MCF 10A (cell line): ENCODE data around the gene FARSA. TPM values are rescaled to one million over a fixed set of nuclear protein-coding genes. Genes with fewer than 3 reads are reported as not detected.

Experiments used
- BruUV-seq: library from RNA; stranded (reverse); fragments of 400-500 nt; replicated peaks from 2 replicates; lab custom pipeline; 2021; lab: Mats Ljungman, UMichigan
- CTCF ChIA-PET: fragments of 300-600 bp; sonication (Branson Sonifier 250); formaldehyde crosslinking; extraction: SDS; loops from one replicate; lab custom pipeline; 2021; ENCODE audit warnings: antibody characterized with exemption, inconsistent platforms; lab: Yijun Ruan, JAX
- POLR2A ChIA-PET: fragments of 300-600, 350-650 bp; sonication (Branson Sonifier 250); formaldehyde crosslinking; extraction: SDS; loops from one replicate; lab custom pipeline; 2020; ENCODE audit warnings: antibody characterized with exemption, inconsistent platforms; lab: Yijun Ruan, JAX
- DNase-seq: peaks from one replicate; pipeline ENCODE4 v3.0.0-alpha.2; 2018; ENCODE audit not compliant: unreplicated experiment
- H3K27ac Mint-ChIP-seq: one replicate; pipeline ENCODE4 v1.8.0; 2022; ENCODE audit warnings: mild to moderate bottlenecking, low read depth, mixed read lengths; ENCODE audit not compliant: unreplicated experiment
- H3K27me3 Mint-ChIP-seq: one replicate; pipeline ENCODE4 v1.8.0; 2022; ENCODE audit warnings: mixed read lengths; ENCODE audit not compliant: insufficient read depth, unreplicated experiment
- H3K36me3 Mint-ChIP-seq: one replicate; pipeline ENCODE4 v1.8.0; 2022; ENCODE audit warnings: mild to moderate bottlenecking, moderate library complexity, mixed read lengths; ENCODE audit not compliant: insufficient read depth, unreplicated experiment
- H3K4me1 Mint-ChIP-seq: one replicate; pipeline ENCODE4 v1.8.0; 2022; ENCODE audit warnings: mixed read lengths; ENCODE audit not compliant: insufficient read depth, unreplicated experiment
- H3K4me3 Mint-ChIP-seq: one replicate; pipeline ENCODE4 v1.8.0; 2022; ENCODE audit warnings: mild to moderate bottlenecking, moderate library complexity, mixed read lengths; ENCODE audit not compliant: unreplicated experiment
- H3K9me3 Mint-ChIP-seq: one replicate; pipeline ENCODE4 v1.8.0; 2022; ENCODE audit warnings: mixed read lengths; ENCODE audit not compliant: unreplicated experiment
- intact Hi-C: fragments of 100-400 bp; cut with micrococcal nuclease; formaldehyde crosslinking; loops from 2 replicates; pipeline ENCODE4 v1.14.1; 2022
- total RNA-seq: library from RNA; stranded (reverse); gene quantifications from 2 replicates; pipeline ENCODE4 v1.2.3, GENCODE V29; 2022
- TF ChIP-seq, protein P1 (sequence below): fragments of 200-600 bp; IDR thresholded peaks from one replicate; pipeline ENCODE4 v1.8.0; 2022; ENCODE audit warnings: antibody characterized with exemption, mild to moderate bottlenecking; ENCODE audit not compliant: unreplicated experiment

Gene FARSA
- total RNA-seq, 1 experiment from 2014 or later = 107 TPM

DNA sequence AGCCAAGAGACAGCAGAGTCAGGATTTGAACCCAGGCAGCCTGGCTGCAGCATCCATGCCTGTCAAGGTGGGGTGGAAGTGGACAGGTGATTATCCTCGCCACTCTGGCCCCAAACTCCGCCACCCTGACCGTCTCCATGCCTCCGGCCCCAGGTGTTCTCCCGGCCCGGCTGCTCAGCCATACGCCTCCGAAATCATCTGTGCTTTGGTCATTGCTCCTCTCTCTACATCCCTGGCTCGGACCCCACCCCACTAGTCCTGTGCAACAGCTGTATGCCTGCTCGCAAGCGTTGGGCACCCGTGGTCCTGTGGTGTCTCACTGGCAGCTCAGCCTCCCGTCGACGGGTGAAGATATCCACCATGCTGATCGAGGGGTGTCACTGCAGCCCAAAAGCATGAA lies 39.7 kb upstream of the FARSA start:
- DNase-seq = no peak
- Mint-ChIP-seq H3K9me3 (no peaks in the 10 kb centered on the region), H3K27ac (no peak overlapping the region), H3K4me1 (peaks cover 6% of the 10 kb centered on the region), H3K36me3 (peaks cover 4% of the 10 kb centered on the region), H3K4me3 (no peak overlapping the region), H3K27me3 (no peaks in the 10 kb centered on the region)
- POLR2A ChIA-PET = no interaction called here
- TF ChIP-seq, protein P1, sequence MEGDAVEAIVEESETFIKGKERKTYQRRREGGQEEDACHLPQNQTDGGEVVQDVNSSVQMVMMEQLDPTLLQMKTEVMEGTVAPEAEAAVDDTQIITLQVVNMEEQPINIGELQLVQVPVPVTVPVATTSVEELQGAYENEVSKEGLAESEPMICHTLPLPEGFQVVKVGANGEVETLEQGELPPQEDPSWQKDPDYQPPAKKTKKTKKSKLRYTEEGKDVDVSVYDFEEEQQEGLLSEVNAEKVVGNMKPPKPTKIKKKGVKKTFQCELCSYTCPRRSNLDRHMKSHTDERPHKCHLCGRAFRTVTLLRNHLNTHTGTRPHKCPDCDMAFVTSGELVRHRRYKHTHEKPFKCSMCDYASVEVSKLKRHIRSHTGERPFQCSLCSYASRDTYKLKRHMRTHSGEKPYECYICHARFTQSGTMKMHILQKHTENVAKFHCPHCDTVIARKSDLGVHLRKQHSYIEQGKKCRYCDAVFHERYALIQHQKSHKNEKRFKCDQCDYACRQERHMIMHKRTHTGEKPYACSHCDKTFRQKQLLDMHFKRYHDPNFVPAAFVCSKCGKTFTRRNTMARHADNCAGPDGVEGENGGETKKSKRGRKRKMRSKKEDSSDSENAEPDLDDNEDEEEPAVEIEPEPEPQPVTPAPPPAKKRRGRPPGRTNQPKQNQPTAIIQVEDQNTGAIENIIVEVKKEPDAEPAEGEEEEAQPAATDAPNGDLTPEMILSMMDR = no peak
- no TSS peak for BruUV-seq
- intact Hi-C loops = no loop called here
- CTCF ChIA-PET = interaction anchor here (0.6 to 7.5 kb wide), 4 partner anchors 9 to 151 kb away, joined by 3 to 82 read pairs (median 12); no protein-coding TSS in a partner anchor

DNA sequence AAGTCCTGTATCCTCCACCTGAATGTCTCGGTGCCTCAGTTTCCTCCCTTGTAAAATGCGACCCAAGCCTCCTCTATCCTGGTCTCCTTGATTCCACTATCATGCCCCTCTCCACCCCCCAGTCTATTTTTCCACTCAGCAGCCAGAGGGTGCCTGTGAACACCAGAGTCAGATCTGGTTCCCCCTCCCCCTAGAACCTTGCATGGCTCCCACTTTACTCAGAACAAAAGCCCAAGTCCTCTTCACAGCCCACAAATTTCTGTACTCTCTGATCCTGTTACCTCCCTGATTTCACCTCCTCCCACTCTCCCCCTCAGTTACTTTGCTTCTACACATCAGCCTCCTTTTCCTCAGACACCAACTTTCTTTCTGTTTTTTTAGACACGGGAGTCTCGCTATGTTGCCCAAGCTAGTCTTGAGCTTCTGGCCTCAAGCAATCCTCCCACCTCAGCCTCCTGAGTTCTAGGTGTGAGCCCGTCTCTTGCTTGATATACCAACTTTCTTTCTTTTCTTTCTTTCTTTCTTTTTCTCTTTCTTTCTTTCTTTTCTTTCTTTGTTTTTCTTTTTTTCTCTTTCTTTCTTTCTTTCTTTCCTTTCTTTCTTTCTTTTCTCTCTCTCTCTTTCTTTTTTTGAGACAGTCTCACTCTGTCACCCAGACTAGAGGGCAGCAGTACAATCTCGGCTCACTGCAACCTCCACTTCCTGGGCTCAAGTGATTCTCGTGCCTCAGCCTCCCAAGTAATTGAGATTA lies 36.7 kb upstream of the FARSA start:
- Mint-ChIP-seq H3K4me1 (peaks cover under 1% of the 10 kb centered on the region), H3K9me3 (no peaks in the 10 kb centered on the region), H3K4me3 (no peak overlapping the region), H3K27me3 (no peaks in the 10 kb centered on the region), H3K36me3 (no peaks in the 10 kb centered on the region), H3K27ac (no peak overlapping the region)
- intact Hi-C loops = no loop called here
- TF ChIP-seq, protein P1 = no peak
- ChIA-PET POLR2A (no interaction called here), CTCF (interaction anchor here (0.7 to 3.4 kb wide), 3 partner anchors 7 to 165 kb away, joined by 3 to 18 read pairs (median 4); no protein-coding TSS in a partner anchor)
- no TSS peak for BruUV-seq
- DNase-seq = no peak

DNA sequence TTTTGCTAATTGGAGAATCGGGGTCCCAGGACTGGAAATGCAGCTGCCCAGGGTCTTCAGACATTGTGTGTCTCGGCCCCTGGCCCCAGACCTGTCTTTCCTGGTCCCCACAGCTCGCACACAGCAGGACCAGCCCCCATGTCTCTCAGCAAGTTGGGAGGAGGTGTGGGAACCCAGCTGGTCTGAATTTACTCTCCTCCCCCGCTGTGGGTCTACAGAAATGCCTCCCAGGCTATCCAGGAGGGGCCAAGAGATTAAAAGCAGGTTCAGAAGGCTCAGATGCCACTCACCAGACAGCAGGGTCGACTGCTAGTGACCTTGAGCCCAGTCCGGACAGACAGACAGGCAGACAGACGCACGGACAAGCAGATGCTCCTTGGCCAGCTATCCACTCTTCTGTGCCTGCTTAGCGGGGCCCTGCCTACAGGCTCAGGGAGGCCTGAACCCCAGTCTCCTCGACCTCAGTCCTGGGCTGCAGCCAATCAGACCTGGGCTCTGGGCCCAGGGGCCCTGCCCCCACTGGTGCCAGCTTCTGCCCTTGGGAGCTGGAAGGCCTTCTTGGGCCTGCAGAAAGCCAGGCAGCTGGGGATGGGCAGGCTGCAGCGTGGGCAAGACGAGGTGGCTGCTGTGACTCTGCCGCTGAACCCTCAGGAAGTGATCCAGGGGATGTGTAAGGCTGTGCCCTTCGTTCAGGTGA lies 35.9 kb upstream of the FARSA start, which contains the start of gene DAND5:
DAND5 (plus strand) TSS at position 285 of the 697 bp plus-strand sequence; CDS start at position 370, 85 bp downstream.
- CTCF ChIA-PET = interaction anchor here (0.7 to 3.4 kb wide), 4 partner anchors 8 to 164 kb away, joined by 3 to 18 read pairs (median 9); no protein-coding TSS in a partner anchor
- TF ChIP-seq, protein P1 = no peak
- Mint-ChIP-seq H3K9me3 (no peaks in the 10 kb centered on the region), H3K4me3 (no peak within 1 kb of the TSS), H3K27me3 (no peaks in the 10 kb centered on the region), H3K27ac (no peak within 1 kb of the TSS), H3K36me3 (no peaks in the 10 kb centered on the region), H3K4me1 (peaks cover 6% of the 10 kb centered on the region)
- POLR2A ChIA-PET = no interaction called here
- no TSS peak for BruUV-seq
- intact Hi-C loops = no loop called here
- DNase-seq = no peak

DNA sequence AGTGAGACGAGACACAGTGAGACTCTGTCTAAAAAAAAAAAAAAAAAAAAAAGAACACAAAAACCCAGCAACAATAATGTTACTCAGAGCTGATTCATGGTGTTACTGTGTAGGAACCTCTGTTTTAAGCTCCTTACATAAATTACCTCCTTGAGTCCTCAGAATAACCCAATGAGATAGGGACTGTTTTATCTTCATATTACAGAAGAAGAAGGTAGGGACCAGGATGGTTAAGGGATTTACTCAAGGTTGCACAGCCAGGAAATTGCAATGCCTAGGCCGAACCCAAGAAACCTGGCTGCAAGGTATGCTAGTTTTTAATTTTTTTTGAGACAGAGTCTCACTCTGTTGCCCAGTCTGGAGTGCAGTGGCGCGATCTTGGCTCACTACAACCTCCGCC lies 34.4 kb upstream of the FARSA start:
- CTCF ChIA-PET = interaction anchor here (0.6 to 3.4 kb wide), 8 partner anchors 9 to 1167 kb away, joined by 3 to 20 read pairs (median 4); no protein-coding TSS in a partner anchor

More for the DNA sequence above, 34.4 kb upstream of the FARSA start:
- H3K4me3 Mint-ChIP-seq = no peak overlapping the region
- POLR2A ChIA-PET = interaction anchor here (0.9 to 1.0 kb wide), 2 partner anchors 12 to 82 kb away, joined by 3 to 4 read pairs; no protein-coding TSS in a partner anchor
- no peaks in the 10 kb centered on the region for H3K9me3 Mint-ChIP-seq
- intact Hi-C loops = no loop called here
- H3K4me1 Mint-ChIP-seq = peaks cover 6% of the 10 kb centered on the region
- no peaks in the 10 kb centered on the region for H3K27me3 Mint-ChIP-seq
- no TSS peak for BruUV-seq
- TF ChIP-seq, protein P1 = no peak
- H3K36me3 Mint-ChIP-seq = no peaks in the 10 kb centered on the region
- no peak overlapping the region for H3K27ac Mint-ChIP-seq
- no peak for DNase-seq
